GM19468 (cell line): ENCODE measurements around the gene SERPIND1.

Experiments used
- ATAC-seq: cut with Tn5 transposase; IDR thresholded peaks from one replicate; pipeline ENCODE4 v1.9.1; 2021; ENCODE audit warnings: mild to moderate bottlenecking, moderate library complexity, moderate number of reproducible peaks; ENCODE audit not compliant: unreplicated experiment; ENCODE audit errors: extremely low read depth

The SERPIND1 gene

DNA sequence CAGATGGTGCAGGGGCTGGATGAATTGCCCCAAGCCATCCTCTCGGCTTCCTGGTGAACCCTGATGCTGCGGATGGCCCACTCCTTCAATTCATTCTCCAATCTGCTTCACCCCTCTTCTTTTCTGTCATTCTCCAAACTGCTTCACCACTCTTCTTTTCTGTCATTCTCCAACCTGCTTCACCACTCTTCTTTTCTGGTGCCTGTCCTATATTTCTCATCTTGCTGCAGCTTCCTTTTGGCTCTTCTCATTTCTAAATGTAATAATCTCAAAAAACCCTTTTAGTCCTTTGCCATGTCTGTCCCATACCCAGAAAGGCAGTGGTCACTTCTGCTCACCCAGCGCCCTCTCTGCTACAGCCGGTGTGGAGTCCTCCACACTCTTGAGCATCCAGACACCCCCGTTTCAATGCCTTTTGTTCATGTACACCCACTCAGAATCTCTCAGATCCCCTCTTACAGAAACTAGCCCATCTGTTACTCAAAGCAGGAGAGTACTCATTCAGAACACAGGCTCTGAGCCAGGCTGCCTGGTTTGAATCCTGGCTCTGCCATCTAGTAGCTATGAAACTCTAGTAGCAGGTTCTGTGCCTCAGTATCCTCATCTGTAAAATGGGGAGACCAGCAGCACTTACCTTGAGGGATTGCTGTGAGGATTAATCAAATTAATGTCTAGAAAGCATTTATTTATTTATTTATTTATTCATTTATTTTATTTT, 14.9 kb downstream of the SERPIND1 start:
- no peak for ATAC-seq

DNA sequence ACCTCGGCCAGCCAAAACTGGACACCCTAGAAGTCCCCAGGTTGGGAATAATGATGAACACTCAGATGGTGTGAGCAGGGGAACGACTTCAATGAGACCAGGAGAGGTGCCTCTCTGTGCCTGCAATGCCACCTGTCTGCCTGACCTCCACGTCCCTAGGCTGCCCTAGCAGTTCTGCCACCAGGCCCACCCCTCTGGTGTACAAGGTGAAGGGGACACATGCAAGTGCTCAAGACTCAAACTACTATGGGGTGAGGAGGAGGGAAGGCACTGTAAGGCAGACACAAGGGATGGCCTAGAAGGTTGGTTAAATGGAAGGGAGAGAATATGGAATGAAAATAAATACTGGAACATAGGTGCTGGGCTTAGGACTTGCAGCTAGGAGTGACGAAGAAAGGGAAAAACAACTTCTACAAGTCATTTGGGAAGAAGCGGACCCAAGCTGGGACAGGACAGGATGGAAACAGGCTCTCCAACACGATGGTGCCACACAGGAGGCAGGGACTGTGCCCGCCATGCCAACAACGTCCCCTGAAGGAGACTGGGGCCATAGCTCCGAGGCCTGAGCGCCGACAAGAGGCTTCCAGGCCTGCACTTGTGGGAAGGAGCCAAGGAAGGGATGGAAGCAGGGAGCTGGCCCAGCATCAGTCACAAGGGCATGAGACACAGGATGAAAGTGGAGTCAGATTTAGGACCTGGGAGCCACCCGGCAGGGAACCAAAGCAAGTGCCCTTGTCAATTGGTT, 18.5 kb downstream of the SERPIND1 start:
- no peak for ATAC-seq

DNA sequence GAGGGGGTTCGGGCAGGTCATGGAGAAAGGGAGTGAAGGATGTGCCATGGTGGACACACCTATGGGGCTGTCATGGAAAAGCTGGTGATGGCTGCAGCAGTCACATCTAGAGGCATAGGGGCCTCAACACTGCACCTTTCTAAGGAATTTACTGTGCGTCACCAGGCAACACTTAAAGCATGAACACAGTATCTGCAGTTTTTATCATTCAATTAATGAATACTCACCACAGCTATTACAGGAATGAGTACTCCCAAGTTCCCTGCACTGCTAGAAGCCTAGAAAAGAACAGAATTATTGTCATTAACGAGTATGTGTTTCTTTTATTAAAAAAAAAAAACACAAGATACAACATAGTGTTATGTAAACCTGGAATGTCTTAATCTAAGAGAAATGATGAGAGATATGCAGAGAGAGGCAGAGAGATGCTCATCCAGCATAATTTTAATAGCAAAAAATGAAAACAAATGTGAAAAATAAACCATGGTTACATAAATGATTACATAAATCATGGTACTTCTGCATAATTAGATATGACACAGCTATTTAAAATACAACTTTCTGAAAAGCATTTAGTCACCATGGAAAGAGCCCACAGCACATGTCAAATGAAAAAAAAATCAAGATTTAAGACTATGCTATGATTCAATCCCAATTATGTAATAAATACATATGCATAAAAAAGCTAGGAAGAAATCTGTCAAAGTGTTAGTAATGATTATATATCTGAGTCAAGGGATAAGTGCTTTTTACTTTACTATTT, 19.2 kb downstream of the SERPIND1 start:
- ATAC-seq: no peak

DNA sequence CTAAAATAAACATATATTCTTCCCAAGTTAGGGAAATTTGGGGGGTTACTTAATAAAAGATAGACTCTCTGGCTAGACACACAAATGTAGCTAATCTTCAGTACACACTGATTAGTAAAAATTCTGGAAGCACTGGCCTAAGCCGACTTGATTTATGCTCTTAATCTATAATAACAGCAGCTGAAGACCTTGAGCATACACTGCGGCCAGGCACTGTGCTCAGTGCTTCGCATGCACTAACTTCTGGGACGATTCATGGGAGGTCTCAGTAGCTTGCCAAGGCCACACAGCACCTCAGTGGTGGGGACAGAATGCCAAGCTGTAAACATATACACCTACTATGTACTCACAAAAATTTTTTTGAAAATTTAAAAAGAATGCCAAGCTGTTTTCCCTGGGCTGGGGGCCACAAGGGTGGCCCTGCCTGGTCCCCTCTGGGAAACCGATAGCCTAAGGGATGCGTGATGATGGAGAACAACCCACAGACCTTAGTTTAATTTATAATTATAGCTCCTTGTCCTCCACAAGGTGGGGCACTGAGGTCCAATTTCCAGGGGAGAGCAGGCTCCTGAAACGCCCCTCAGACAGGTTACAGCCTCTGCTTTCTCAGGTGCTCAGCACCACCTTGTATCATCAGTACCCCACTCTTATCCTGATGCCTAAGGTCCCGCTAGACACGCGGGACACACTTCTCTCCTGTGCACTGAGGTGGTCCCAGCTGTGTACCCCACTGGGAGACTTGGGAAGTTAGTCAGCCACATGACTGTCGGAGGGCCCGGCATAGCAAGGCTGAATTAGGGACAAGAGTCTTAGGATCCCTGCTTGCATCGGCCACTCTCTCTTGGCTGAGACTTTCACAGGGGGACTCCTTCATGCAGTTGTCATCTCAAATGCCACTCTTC, 20.1 kb downstream of the SERPIND1 start:
- no peak for ATAC-seq

DNA sequence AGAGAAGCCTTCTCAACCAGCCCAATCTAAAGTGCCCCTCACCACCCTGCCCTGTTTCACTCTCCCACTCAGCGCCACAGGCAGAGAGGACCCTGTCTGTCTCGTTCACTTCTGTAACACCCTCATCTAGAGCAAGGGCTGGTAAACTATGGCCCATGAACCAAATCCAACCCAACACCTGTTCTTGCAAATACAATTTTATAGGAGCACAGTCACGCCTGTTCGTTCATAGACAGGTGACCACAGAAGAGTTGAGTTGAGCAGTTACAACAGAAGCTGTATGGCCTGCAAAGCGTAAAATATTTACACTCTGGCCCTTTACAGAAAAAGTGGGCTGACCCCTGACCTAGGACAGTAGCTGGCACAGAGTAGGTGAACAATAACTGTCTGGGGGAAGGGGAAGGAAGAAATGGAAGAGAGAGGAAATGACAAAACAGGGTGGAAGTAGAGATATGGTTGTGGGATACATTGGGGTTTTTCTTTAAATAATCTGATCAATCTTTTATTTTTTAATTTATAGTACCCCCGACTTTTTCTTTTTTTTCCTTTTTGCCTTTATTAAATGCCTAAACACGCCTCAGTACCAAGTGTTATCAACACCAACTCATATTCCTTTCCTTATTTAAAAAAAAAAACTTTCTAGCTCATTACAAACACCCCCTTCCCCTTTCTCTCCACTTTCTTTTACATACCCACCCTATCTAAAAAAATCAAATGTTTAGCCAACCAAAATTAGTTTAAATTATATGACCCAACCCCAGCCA, 20.9 kb downstream of the SERPIND1 start:
- no peak for ATAC-seq

DNA sequence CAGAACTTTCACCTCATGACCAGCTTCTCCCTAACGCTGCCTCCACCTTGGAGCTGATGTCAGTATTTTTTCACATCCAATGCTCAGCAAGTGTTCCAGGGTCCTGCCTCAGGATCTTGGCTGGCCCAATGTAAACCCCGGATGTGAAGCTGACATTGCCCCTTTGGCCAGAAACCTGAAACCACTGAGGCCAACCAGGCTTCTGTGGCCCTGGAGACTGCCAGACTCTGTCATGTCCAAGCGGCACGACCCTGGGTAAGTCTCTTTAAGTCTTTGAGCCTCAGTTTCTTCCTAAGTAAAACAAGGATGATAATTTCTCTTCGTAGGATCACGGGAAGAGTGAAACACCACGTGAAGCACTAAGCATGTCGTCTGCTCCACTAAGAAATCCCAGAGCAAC, 22.8 kb downstream of the SERPIND1 start:
- no peak for ATAC-seq

DNA sequence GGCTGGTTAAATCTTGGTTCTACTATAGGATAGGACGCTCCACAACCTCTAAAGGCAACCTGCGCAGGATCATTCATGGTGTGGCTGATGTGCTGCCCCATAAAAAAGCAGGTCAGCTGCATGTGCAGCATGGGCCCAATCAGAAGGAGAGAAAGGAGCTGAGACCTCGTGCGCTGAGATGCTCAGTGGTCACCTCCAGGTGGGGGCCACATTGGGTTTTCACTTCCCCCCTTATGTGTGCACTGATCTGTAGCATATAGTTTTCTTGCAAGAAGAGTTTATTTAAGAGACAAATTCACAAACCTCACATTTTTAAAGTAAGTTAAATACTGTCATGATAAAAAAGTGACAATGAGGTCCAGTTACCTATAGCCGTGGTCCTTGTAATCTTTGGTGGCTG, 24.3 kb downstream of the SERPIND1 start:
- ATAC-seq: no peak

DNA sequence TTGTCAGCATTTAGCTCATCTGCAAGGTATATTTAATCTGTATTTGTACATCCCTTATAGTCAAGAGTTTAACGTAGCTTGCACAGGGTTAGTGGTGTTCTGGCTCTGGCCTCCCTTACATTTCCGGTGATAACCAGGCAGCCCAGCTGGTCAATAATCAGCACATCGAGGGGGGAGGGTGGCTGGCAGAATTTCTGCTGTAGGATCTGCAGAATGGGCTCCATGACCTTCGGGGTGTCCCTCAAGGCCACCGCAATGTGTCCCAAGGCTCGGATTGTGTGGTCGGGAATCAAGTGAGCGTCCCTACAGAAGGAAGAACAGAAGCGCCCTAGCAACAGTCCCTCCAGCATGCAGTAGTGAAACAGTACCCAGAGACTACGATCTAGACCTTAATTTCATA, 25.1 kb downstream of the SERPIND1 start:
- no peak for ATAC-seq

DNA sequence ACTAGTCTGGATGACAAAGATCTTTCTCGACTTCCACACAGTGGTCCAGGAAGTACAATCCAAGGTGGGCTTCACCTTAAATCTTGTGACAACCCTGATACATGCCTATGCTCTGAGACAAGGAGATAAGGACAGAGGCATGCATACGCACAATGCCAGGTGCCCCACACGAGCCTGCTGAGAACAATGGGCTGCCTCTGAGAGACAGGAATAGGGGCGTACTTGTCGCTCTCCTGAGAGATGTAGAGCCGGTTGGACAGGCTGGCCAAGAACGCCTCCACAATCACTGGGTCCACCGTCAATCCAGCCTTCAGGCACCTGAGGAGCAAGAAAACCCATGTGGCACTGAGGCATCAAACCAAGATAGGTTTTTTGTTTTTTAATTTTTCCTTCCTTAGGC, 25.5 kb downstream of the SERPIND1 start:
- no peak for ATAC-seq

DNA sequence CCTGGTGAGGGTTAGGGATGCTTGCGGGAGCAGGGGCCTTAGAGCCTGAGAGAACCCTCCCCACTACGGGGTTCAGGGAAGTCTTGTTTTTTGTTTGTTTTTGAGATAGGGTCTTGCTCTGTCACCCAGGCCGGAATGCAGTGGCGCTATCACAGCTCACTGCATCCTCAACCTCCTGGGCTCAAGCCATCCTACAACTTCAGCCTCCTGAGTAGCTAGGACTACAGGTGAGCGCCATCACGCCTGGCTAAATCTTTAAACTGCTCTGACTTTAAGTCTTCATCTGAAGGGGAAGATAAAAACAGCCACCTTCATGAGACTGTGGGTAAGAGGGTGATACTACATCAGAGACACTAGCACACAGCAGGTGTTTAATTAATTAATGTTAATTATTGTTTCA, 28.5 kb downstream of the SERPIND1 start:
- ATAC-seq: no peak

DNA sequence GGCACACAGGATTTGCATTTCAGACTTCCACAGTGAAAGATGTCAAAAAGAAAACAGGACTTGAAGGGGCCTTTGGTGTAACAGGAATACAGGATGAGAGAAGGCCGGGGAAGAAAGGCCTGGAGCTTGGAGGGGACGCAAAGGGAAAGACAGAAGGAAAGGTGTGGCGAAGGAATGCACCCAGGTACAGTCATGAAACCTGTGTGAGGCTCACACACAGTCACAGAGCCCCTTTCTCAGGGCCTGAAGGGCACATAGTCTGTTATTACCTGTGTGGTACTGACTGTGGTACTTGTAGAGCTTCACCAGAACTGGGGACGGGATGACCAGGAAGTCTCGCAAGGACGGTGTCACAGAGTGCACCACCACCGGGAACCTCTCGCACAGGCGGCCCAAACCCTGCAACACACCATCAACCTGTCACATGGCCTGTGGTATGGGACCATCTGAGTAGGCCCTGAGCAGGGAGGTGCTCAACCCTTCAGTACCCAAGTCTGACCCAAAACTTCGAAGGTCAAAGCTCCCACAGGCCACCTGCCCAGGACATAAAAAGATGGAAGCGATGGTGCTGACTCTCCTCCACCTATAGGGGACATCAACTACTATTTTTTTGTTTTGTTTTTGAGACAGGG, 29.1 kb downstream of the SERPIND1 start:
- no peak for ATAC-seq

DNA sequence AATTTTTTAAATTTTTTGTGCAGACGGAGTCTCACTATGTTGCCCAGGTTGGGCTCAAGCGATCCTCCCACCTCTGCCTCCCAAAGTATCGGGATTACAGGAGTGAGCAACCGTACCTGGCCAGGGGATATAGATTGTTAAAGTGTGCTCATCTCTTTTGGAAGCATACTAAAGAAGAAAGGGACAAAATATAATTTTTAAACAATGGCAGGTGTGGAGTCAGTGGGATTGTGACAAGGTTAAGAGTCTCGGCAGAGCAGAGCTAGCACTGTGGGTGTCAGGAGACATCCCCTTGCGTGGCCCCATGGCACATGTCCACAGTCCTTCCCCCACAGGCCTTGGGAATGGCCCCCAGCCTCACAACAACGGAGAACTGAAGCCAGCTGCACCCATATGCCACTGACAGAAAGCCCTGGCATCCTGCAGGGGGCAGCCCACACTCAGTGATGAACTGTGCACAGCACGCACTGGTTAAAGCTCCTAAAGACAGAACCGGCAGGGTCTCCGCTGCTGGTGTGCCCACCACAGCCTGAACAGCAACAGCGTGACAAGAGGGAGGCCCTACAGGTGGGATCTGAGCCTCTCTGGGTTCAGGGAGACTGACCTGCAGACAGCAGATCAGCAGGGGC, 29.9 kb downstream of the SERPIND1 start:
- no peak for ATAC-seq

DNA sequence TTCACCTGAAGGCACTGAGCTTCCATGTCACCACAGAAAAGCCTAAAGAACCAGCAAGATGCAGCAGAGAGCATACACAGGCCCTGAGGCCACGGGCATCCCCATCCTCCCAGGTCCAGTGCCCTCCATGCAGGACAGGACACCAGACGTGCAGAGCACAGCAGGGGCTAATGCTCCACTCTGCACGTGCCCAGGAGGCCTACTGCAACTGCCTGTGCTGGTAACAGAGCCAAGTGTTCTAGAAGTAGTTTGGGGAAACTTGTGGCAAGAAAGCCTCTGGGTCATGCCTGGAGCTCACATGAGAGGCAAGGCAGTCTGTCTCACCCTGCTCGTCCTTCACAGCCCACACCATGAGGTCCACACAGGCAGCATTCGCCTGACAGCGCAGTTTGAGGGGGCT, 30.7 kb downstream of the SERPIND1 start:
- no peak for ATAC-seq

DNA sequence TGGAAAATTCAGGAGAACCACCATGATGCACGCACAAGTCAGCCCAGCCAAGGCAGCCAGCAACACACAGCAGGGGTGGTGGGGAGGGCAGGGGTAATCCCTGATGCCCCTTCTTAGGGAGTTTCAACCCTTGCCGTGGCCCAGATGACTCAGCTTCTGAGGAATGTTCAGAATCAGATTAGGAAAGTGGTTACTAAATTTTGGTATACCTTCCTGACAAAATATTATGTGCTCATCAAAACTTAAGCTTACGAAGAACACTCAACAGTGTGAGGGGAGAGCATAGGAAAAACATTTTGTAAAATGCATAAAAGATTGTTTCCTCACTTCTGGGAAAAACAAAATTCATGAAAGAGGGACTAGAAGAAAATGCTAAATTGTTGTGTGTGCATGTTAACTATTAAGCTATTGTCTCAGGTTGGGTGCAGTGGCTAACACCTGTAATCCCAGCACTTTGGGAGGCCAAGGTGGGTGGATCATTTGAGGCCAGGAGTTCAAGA, 32.1 kb downstream of the SERPIND1 start:
- ATAC-seq: no peak

DNA sequence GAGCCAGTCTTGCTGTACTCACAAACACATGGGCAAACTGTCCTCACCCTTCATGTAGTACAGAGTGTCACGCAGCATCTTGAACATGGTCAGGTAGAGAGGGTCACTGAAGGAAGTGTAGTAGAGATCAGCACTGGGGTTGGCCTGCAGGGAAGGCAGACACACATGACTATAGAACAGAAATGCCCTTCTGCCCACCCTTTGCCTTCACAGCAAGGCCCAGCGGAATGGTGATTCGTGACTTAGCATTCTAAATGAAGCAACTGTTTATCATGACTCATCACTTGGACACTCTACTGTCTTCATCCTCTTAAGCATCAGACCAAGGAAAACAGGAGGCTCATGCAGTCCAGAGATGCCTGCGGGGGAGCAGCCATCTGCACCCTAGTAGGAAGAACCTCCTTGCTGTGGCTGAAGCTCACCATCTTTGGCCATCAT, 33.4 kb downstream of the SERPIND1 start:
- no peak for ATAC-seq

DNA sequence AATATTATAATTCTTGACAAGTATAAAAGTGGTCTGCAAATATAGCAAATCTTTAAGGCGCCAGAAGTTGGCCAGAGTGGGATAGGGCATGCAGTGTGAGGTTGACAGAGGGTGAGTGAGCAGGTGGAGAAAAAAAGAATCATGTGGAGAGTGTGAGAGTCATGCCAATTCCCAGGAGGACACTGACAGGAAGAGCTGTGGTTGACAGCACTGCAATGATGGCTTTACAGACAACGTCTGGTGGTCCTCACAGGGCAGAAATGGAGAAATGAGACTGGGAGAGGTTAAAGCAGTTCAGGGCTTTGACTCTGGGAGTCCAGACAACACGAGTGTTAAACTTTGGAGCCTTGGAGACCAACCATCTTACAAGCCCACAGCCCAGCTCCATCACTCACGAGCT, 34.9 kb downstream of the SERPIND1 start:
- no peak for ATAC-seq

DNA sequence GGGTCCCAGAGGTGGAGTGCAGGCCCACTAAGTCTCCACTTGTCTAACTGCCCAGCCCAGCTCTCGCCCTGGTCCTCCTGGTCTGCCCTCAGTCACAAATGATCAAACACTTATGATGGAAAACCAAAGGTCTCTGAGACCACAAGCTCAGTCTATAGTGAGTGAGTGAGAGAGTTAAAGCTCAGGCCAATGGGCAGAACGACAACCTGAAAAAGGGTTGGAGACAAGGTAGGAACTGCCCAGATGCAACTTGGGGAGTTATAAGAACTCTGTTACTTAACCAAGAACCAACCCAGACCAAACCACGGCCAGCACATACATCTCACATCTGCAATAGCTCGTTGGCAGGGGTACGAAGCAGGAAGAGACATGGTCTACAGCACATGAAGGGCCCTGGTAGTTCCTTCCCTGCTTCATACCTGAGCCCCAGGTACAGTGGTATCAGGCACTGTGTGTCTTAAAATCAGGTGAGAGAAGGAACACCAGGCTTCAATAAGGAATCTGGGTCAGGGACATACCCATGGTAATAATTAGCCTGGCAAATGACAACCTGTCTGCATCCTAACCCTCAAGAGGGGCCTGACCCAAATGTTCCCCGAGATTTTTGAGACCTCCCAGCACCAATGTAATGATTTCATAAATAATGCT, 35.7 kb downstream of the SERPIND1 start:
- ATAC-seq: no peak

DNA sequence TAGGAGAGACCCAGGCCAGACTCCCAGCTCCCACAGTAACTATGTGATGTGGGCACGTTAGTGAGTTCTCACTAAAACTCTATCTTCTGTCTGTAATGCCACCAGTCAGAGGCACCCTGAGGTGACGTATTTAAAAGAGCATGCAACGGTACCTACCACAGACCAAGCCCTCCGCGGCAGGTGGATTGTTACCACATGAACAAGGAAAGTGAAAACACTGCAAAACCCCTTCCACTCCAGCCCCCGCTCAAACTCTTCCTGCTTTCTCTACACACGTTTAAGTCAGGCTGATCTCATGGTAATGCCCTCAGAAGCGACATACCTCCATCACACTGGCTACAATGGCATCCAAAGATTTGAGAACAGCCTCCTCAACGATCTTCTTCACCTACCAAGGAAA, 36.7 kb downstream of the SERPIND1 start:
- ATAC-seq: no peak
